Fibroblast of pulmonary artery (primary cell): ENCODE data around the gene SECISBP2.

Source experiments
- DNase-seq: peaks from one replicate; pipeline ENCODE4 v3.0.0-alpha.2; 2010; ENCODE audit warnings: low read depth
- H3K4me3 ChIP-seq: replicated peaks from 2 replicates; pipeline ENCODE4 v1.5.1; 2011; ENCODE audit warnings: low read depth, mild to moderate bottlenecking, control low read depth, low read length, moderate library complexity
- CTCF ChIP-seq: IDR thresholded peaks from 2 replicates; pipeline ENCODE4 v1.5.1; 2011; ENCODE audit warnings: mild to moderate bottlenecking, control low read depth, low read length, inconsistent platforms; ENCODE audit errors: missing control alignments

The SECISBP2 gene

DNA sequence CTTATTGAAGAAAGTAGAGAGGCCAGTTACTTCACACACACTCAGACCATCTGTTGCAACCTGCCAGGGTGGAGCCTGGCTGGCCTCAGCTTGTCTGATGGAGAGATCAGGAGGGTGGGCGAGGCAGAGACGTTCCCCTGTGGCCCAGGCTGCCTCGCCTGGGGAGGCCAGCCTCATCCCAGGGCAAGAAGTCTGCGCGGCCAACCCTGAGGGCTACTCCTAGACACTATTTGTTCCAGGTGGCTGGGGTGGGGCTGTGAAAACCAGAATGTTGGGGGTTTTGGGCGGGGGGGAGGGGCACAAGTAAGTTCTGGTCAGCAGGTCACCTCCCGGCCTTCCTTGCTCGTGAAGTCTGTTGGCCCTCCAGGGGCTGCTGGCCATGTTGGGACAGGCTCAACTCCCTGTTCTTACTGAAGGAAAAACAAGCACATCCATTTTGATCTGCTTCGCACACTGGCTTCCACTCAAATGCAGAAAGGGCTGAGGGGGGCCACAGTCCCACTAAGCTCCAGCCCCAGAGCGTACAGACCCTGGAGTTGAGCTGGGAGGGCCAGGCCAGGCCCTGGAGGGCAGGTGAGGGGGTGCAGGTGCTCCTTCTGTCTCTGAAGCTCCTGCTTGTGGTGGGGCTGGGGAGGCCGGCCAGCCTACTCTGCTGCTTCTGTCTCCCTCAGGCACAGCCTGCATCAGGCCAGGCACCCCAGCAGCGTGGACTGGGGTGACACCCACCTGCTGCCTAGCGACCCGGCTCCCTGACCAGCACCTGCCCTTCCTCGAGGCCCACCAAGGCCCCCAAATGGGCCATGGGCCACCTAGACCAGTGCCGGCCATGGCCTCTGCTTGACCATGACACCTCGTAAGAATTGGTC lies 46.6 kb downstream of the SECISBP2 start:
- TF ChIP-seq CTCF, result no peak
- DNase-seq, result no peak
- no peak overlapping the region for H3K4me3 ChIP-seq

DNA sequence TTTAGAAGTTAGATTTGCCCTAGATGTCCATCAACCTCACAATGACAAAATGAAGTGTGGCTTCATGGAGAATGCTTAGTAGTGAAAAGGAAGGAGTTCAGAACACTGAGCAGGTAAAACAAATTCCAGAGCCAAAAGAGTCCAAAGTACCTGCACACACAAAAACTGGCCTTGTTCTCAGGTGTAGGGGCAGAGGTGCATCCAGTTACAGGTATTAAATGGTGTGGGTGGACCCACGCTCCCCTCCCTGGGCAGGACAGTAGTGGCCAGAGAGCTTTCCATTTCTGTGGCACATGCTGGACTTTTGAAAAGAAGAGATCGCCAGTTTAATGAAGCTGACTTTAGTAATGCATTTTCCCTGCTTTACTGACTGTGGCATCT lies 47.2 kb downstream of the SECISBP2 start:
- no peak overlapping the region for H3K4me3 ChIP-seq
- DNase-seq, result no peak
- TF ChIP-seq CTCF, result no peak

DNA sequence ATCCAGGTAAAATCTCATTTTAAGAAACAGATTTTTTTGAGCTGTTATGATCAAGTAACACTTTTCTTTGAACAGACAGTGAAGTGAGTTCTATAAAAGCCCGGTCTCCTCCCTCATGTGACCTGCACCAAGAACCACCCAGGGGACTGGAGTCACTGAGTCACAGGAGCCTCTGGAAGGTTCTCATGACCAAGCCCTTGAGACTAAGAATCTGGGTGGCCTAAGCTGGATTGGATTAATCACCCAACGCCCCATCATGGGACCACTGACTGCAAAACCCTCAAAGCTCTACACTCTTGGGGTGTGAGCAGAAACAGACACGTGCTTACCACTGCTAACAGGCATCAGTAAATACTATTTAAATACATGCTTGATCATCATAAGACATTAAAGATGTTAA lies 48.4 kb downstream of the SECISBP2 start:
- TF ChIP-seq CTCF, result no peak
- no peak for DNase-seq
- H3K4me3 ChIP-seq, result no peak overlapping the region

- no peak for TF ChIP-seq CTCF
- no peak for DNase-seq
- no peak overlapping the region for H3K4me3 ChIP-seq
These were observed 49.0 kb downstream of the SECISBP2 start for GRCh38 chr9:89367281-89367680.

- no peak for DNase-seq
- no peak overlapping the region for H3K4me3 ChIP-seq
- TF ChIP-seq CTCF, result no peak
These were observed 49.6 kb downstream of the SECISBP2 start for GRCh38 chr9:89367726-89368437.

GRCh38 chr9:89368550-89368949 lies 50.2 kb downstream of the SECISBP2 start:
- no peak overlapping the region for H3K4me3 ChIP-seq
- DNase-seq, result no peak
- no peak for TF ChIP-seq CTCF
